Body of pancreas (tissue), 4 donors: Measurements from ENCODE around the gene METAP1.

Experiments used
- CTCF ChIP-seq, 7 experiments: fragments of 450-650 bp in 4 of 7; fragments of 200-600 bp in 3 of 7; sonication (generic) in 3 of 7; IDR thresholded peaks; one replicate each; pipeline ENCODE4 v1.5.1; 2016 to 2019; ENCODE audit warnings: antibody characterized with exemption in 7 of 7
- POLR2A ChIP-seq, 3 donors: fragments of 450-650 bp; IDR thresholded peaks; one replicate each; pipeline ENCODE4 v1.6.1; 2016; ENCODE audit warnings: antibody characterized with exemption in 3 of 3, mild to moderate bottlenecking in 2 of 3

- no peak for TF ChIP-seq CTCF (IDR thresholded peaks at IDR 0.05)
- no peak for TF ChIP-seq POLR2A (IDR thresholded peaks at IDR 0.05)
Observed at GRCh38 chr4:98993419-98994071, 2.0 kb upstream of the METAP1 start.
